Kidney tubule cell (primary cell): ENCODE results near the gene M1AP.
"Not testable (repeated sequence)": the region's sequence is repeated elsewhere in the genome, so short reads cannot be mapped to it uniquely, and the experiment has no call there.

Source experiments
- DNase-seq: peaks from one replicate; pipeline ENCODE4 v3.0.0-alpha.2; 2018; ENCODE audit warnings: low spot score

The M1AP gene

DNA sequence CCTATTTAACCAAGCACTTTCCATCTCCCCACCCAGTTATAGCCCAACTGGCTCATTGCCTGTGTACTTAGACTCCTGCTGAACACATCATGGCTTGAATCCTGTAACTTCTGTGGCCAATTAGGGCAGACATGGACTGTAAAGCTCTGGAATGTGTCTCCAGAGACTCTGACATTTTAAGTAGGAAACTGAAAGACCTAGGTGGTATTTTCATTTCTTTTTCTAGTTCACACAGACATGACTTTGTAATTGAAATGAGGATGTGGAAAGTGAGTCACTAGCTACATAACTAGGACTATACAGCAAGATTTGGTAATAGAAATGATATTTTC is 81.4 kb downstream of the M1AP start:
- DNase-seq, result peak; percentile 76

DNA sequence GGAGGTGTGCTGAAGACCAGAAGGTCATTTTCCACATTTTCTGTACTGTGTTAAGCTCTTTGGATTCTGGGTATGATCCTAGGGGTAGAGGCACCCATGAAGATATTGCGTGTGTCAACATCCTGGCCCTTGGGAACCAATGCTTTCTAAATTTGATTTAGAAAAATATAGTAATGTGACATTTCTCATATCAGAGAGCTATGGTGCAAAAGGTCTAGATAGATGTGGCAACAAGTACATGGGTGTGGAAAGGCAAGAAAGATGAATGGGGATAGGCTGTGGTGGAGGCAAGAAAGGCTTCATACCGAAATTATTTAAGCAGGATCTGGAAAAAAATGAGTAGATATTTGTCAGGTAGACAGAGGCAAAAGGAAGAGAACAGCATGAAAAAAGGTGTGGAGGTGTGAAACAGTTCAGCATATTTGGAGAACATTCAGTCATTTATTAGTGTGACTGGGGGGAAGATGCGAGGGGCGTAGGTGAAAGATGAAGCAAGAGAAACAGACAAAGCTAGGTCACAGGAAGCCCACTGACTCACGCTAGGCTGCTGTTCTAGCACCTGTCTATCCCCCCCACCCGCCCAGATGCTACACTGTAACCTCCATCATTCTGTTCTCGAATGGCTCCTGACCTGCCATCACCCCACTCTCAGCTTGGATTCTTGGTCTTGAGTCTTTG is 81.9 kb downstream of the M1AP start:
- DNase-seq, result no peak

DNA sequence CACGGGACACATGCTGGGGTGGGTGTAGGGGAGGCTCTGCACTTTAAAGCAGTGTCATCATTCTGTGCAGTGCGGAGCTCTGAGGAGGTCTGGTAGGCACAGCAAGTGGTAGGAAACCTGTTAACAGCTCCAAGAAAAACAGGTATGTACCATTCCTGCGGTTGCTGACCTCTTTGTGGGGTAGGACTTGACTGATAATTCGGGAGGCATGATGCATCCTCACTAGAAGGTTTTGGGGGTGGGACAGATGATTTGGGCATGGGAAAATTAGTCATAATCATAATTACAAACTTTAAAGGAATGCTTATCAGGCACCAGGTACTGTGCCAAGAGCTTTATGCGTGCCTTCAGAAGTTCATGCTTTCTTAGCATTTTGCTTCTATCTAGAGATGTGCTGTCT is 83.9 kb downstream of the M1AP start:
- DNase-seq, result no peak

DNA sequence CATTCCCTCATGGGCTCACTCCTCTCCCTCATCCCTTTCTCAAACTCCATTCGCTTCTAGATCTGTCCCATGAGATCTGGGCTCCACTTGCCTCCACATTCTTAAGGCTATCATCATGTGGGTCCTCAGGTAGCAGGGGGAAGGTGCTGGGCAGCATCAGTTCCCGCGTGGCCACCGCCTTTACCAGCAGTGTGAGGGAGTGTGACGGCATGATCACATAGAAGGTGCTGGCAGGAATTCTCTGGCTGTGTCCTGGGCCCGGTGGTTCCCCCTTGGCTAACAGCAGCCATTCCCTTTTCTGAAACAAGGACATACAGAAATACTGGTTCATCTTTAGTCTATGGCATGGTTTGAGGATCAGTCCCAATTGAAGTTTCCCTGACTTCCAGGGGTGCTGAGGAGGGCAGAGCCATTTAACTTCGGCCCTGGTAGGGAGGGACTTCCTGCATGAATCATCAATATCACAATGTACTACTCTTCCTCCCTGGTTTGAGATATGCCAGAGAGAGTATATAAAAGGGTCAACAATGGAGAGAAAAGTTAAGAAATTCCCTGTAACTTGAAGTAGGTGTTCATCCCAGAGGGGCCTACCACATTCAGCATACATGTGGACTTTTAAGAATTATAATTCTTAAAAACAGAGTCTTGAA is 85.9 kb downstream of the M1AP start:
- DNase-seq, result no peak

DNA sequence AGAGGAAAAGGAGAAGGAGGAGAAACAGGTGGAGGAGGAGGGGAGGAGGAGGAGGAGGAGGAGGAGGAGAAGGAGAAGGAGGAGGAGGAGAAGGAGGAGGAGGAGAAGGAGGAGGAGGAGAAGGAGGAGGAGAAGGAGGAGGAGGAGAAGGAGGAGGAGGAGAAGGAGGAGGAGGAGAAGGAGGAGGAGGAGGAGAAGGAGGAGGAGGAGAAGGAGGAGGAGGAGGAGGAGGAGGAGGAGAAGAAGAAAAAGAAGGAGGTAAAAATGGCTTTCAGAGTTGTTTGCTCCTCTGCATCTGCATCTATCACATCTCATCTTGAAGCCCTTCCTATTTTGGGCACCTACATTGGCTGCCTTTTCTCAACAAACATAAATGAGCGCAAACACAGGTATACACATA is 87.1 kb downstream of the M1AP start:
- DNase-seq, result not testable (repeated sequence)

DNA sequence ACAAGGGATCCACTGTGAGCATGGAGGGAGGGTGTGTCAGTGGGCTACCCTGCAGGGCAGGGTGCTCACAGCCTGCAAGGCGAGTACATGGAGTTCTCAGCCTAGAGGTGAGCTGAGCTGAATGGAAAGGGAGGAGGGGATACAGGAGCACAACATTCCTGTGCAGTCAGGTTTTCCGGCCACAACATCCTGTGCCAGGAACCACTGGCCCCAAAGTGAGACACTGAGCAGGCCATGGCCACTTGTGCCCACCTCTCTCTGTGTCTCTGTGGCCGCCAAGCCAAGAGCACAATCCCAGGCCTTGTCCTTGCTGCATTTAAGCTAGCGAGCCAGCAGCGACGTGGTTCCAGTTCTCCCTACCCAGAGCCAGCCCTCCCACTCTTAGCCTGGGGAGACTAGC is 87.5 kb downstream of the M1AP start:
- peak; percentile 71 for DNase-seq

DNA sequence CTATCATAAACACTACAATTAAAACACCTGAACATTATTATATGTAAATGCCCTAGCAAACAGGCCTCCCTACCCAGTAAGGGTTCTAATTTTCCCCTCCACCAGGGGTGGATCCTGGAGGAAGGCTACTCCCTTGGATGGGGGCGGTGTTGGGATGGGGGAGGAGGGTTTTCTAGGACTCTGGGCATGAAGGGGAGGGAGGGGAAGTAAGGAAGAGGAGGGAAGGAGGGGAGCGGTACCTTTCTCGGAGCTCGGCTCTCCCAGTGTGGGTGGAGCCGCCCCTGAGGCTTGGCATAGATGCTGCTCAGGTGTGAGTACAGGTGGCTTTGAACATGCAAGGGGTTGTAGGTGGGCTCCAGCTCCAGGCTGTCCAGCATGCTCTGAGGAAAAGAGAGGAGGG is 88.2 kb downstream of the M1AP start:
- no peak for DNase-seq

DNA sequence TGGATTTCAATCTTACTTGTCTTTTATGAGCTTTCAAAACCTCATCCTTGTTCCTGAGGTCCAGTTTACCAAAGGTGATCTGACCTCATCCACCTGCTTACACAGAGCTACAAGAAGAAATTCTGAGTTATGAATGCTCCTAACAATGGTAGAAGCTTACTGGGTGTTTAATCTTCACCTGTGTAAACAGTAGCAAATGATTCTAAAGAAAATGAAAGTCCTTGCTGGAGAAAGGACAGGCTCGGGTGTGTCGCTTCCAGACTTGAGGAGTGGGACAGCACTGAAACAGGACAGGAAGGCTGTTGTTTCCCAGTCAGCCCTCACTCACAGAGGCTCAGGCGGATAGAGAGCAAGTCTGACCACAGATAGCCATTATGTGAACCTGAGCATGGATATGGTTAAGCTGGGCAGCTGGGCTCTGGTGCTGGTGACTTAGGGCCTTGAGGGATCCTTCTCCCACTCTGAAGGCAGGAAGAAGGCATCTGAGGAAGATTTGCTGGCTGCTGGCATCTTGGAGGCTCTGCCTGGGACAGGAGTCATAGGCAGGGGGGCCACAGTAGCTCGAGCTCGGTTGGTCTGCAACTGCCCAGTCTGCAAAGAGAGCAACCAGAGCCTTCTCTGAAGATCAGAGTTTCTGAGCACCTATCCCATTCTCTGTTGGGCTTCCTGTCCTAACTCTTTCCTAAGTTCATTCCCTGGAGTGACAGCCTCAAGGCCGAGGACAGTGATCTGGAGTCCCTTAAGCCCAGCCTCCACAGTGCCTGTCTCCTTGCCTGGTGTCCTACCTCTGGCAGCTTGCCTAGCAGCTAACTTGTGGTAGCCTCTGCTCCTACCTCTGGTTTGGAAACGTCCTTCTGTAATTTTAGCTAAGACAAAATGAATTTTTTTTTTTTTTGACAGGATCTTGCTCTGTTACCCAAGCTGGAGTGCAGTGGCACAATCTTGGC is 89.6 kb downstream of the M1AP start:
- no peak for DNase-seq

DNA sequence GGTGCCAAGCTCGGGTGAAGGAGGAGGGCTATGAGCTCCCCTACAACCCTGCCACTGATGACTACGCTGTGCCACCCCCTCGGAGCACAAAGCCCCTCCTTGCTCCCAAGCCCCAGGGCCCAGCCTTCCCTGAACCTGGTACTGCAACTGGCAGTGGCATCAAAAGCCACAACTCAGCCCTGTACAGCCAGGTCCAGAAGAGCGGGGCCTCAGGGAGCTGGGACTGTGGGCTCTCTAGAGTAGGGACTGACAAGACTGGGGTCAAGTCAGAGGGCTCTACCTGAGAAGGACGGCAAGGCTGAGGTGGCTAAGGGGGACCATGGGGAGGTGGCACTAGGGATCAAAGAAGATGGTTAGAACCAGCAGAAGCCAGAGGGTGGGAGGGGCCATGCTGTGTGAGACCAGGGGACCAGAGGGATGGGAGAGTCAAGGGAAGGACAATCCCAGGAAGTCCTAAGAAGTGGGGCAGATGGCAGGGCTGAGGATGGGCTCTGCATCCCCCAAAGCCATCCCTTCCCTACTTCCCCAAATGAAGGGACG is 91.2 kb downstream of the M1AP start:
- no peak for DNase-seq

DNA sequence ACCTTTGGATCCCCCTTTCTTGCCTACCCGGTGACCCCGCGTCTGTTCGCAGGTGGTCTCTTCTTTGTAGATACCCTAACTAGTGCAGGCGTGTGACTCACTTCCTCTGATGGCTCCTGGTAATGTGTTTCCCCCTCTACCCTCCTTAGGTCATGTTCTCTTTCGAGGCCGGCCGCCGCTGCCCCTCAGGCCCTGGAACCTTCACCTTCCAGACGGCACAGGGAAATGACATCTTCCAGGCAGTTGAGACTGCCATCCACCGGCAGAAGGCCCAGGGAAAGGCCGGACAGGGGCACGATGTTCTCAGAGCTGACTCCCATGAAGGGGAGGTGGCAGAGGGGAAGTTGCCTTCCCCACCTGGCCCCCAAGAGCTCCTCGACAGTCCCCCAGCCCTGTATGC is 92.0 kb downstream of the M1AP start:
- DNase-seq, result no peak

DNA sequence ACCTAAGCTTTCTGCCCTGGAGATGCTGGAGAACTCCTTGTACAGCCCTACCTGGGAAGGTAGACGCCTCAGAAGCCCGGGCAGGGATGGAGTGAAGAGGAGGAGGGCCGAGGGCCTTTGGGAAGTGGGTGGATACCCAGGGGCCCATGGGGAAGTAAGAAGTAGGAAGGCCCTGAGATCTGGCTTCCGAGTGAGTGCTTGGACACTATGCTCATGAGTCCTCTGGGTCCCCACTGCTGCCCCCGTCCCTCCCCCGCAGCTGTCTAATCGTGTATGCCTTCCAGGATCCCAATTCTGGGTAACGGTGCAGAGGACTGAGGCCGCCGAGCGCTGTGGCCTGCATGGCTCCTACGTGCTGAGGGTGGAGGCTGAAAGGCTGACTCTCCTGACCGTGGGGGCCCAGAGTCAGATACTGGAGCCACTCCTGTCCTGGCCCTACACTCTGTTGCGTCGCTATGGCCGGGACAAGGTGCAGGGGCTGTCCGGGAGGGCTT is 92.5 kb downstream of the M1AP start:
- DNase-seq, result no peak

DNA sequence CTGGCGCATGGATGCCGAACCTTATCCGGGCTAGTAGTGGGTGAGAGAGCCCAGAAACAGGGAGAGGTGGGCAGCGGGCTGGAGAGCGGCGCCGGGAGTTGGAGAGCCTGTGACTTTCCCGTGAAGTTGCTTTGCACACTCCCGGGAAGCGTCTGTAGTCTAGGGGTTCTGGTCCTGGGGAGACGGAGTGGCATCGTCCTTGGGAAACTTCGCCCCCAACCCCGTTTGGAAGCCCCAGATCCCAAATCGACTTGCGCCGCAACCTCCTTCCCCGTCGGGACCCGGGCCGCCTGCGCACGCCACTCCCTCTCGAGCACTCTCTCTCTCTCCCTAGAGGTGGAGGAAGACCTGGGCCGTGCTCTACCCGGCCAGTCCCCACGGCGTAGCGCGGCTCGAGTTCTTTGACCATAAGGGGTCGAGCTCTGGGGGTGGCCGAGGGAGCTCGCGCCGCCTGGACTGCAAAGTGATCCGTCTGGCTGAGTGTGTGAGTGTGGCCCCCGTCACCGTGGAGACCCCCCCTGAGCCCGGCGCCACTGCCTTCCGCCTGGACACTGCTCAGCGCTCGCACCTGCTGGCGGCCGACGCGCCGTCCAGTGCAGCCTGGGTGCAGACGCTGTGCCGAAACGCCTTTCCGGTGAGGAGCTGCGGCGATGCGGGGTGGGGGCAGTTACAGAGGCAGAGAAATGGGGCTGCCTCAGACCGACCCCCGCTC is 93.2 kb downstream of the M1AP start:
- DNase-seq, result peak; percentile 66

DNA sequence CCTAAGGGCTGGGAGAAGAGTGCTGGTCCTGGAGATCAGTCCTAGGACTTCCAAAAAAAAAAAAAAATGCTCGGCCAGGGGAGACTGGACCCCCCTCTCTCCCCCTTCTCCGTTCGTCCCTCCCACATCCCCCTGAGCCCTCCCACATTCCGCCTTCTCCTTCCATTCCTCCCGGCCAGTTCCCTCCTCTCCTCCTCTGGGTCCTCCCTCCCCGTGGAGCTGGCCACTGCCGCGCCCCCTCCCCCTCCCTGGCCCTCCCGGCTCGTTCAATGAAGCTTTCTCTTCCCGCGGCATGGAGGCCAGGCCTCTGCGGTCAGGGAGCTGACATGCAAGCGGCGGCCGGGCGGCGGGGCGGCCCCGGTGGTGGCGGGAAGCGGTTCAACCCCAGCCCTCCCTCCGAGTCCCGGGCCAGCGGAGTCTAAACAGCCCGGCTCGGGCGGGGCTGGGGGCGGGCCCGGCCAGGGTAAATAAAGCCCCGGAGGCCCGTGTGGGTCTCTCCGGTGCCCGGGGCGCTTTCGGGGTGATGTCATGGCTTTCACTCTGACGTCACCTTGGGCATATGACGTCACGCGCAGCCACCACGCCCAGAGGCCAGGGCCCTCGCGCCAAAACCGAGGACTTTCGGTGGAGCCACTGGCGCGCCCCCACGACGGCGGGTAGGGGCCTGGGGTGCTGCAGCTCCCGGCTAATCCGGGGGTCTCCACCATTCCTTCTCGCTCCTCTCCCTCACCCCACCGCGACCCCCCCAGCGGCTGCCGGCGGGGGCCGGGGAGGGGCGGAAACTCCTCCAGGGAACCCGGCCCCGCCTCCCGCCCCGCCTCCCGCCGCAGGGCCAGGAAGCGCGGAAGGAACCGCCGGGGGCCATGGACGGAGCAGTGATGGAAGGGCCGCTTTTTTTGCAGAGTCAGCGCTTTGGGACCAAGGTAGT is 94.0 kb downstream of the M1AP start, which contains the start of the genes DOK1 and LOXL3:
Gene DOK1, plus strand, starts transcription at position 829 of the 928 bp plus-strand sequence. Its CDS starts 35 bp downstream, at position 864.
Gene LOXL3, minus strand, starts transcription at position 51 of the 928 bp plus-strand sequence. CDS start 1,308 bp downstream, outside the sequence.
- peak; percentile 81 for DNase-seq

DNA sequence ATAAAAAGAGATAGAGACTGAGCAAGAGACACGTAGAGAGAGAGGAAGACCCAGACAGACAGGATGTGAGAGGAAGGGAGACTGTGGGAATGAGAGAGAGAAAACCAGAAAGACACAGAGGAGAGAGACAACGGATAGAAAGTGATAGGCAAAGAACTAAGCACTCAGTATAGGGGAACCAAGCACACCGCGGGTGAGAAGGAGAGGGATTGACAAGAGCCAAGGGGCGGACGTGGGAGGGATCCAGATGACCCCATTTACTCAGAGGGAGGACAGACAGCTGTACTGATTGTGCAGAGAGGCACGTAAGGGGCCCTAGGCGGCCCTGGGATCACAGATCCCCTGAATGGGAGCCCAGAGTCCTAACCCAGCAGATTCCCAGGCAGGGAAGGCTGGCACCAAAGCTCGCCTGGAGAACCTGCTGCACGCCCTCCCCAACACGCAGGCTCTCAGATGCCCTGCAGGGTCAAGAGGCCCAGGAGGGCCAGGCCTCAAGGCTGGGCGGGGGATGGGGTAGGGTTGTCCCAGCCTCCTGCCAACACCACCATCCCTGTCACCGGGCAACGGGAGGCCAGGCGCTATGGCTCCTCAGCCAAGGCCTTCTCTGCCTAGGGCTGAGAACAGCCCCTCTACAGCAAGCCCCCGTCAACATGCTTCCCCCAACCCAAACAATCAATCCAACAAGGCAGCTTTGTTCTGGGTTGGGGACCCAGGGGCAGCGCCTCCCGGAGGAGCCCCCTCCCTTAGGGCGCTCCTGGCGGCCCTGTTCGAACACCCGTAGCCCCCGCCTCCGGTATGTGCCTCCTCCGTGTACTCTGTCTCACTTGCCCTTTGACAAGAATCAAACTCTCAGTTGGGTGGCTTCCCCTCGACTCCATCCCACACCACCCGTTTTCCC is 95.0 kb downstream of the M1AP start:
- no peak for DNase-seq

DNA sequence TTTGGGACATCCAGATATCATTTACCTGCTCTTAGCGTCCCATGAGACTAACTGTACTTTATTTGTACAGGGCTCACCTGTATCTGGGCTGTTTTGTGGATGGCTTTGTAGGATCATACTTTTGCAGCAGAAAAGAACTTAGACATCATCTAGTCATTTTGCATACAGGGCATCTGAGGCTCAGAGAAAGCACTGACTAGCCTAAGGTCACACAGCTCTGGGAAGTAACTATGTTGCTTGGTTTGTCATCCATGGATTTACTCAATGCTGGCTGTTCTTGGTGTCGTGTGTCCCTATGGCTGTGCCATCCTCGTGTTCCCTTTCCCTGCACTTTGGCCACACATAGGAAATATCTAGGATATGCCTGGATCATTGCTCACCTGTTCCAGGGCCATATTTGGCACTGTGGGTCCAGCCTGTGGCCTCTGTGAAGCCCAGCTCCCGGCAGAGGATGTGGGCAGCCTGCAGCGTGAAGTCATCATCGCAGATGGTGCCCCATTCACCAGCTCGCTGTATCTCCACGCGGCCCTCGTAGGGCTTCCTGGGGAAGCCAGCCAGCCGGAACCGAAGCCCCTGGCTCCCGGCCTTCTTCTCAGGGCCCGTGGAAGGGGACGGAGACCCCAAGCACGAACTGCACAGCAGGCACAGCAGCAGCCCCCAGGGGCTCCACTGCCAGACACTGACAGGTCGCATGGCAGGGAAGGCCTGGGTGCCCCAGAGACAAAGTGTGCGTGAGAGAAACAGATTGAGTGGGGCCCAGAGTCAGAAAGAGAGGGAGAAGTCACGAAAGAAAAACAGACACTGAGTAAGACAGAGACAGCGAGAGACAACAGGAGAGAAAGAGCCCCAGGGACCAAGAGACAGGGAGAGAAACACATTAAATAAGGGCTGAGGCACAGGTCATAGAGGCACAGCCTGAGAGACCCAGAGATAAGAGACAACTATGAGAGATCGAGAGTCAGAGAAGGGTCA is 95.9 kb downstream of the M1AP start:
- DNase-seq, result no peak

DNA sequence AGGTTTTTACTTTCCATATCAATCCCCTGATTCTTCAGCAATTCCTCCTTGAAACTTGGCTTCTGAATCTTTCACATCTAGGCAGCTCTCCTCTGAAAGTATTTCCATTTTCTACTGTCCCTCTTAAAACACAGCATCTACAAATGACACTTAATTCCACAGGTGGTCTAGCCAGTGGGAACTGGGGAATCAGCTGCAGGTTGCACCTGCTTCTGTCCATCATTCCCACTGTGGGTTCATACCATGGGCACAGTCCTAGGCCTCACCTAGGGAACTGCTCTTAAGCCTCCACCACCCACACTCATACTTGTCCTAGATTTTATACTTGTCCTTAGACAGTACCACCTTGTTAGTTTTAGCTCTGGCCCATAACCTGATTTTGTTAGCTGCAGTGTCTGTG is 96.6 kb downstream of the M1AP start:
- DNase-seq, result no peak

DNA sequence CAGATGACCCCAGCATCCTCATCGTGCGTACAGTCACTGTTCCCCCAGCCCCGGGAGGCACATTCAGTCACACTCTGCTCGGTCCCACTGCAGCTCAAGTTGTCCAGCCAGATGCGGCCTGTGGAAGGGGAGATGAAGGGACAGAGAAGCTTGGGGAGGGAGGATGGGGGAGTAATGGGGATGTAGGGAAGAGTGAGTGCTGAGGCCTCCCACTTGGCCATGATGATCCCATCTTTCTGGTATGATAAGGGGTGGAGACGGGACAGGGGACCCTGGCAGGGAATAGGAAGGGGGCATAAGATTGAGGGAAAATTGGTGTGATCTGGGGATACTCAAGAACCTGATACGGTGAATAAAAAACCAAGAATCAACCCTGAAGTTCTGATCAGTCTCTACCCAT is 97.9 kb downstream of the M1AP start:
- no peak for DNase-seq
